HG03575 (cell line): ENCODE measurements around the gene PTPRCAP.

Source experiments
- ATAC-seq: cut with Tn5 transposase; IDR thresholded peaks from one replicate; pipeline ENCODE4 v1.9.1; 2021; ENCODE audit not compliant: unreplicated experiment, insufficient number of reproducible peaks, low FRiP score; ENCODE audit errors: extremely low read depth

The PTPRCAP gene

DNA sequence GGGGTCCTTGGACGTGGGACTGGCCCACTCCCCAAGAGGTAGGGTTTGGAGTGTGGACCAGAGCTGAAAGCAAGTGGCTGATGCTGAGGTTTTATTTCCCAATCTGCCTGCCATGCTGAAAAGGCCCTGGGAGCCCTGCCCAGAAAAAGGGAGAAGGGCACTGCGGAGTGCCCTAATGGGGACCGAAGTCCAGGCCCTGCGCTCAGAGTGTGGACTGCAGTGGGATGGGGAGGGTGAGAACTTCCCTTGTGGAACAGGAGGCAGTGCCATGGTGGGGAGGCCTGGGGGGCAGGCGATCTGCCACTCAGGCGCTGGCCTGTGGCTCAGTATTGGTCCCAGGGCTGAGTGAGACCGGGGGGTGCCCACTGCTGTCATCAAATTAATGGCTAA is 10.7 kb upstream of the PTPRCAP start:
- ATAC-seq = no peak

DNA sequence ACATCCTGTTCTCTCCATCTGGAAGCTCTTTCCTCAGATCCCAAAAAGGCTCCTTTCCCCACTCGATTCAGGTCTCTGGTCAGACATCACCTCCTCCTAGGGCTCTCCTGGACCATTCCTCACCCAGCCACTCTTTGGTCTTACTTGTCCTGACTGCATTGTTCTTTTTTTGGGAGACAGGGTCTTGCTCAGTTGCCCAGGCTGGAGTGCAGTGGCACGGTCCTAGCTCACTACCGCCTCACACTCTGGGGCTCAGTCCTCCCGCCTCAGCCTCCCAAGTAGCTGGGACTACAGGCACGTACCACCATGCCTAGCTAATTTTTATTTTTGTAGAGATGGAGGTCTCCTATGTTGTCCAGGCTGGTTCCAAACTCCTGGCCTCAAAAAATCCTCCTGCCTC is 8.0 kb upstream of the PTPRCAP start:
- no peak for ATAC-seq

DNA sequence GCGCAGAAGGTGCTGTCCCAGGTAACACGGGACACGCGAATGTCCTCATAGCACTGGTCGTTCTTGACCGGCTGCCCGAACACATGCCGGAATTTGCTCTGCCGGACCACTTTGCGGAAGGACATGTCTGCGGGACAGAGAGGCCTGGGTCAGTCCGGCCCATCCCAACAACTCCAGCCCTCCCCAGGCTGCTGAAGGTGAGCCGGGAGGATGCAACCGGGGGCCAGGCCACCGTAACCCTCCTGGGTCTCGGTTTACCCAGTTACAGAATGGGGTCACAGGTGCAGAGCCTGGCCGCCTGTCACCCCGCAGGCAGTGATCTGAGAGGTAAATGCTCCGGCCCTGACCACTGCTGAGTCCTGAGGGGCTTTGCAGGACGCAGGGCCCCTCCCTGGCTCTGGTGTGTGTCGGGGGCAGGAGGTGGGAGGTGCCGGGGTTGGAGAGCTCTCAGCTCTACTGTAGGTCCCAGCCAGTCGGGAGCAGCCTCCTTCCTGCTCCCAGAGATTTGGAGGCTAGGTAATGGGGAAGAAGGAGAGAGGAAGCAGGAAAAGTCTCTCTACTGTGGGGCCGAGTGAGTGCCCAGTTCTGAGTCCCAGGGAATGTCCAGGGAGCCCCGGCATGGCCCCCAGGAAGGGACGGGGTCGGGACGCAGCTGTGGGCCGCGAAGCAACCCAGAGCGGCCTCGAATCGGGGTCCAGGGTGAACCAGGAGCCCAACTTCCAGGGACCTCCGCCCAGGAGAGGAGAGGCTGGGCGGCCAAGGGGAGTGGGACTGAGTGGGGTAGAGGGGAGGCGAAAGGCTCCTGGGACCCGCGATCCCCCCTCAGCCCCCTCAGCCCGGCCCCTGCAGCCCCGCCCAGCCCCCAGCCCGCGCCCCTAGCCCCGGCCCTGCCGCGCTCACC is 5.3 kb upstream of the PTPRCAP start:
- no peak for ATAC-seq

DNA sequence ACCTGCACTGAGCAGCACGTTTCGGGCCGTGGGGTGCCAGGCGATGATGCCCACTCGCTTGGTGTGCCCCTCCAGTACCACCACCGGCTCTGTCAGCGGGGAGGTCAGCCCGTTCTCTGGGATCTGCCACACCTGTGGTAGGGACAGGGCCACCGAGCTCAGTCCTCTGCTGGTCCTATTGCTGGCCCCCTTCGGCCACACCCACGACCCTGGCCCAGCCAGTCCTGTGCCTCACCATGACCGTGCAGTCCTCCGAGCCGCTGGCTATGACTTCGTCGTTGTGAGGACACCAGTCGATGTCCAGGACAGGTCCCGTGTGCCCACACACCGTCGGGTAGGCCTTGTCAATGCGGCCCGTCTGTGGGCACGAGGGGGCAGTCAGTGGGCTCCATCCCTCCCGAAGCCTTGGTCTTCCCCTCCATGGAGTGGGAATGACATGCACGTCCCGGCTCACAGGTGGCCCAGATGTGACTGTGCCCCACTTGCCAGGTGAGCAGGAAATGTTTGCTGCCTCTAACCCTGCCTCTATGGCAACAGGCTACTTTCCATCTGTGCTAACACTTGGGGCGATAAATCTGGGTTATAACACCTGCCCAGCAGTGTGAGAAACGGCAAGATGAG is 4.4 kb upstream of the PTPRCAP start:
- ATAC-seq = no peak

DNA sequence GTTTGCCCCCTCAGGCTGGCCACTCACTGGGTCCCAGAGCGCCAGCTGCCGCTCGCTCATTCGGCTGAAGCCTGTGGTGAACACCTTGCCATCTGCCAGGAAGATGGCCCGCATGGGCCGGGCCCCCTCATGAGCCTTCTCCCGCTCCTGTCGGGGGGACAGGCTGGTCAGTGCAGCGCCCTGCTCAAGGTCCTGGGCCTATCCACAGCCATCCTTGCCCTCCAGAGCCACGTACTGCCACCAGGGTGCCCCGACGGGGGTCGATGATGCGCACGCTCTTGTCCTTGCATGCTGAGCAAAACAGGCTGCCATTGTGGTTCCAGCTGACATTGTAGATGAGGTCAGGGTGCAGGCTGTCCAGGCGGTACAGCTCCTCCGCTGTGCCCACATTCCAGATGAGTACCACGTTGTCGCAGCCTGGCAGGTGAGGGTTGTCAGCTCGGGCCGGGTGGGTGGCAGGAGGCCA is 3.6 kb upstream of the PTPRCAP start:
- no peak for ATAC-seq

DNA sequence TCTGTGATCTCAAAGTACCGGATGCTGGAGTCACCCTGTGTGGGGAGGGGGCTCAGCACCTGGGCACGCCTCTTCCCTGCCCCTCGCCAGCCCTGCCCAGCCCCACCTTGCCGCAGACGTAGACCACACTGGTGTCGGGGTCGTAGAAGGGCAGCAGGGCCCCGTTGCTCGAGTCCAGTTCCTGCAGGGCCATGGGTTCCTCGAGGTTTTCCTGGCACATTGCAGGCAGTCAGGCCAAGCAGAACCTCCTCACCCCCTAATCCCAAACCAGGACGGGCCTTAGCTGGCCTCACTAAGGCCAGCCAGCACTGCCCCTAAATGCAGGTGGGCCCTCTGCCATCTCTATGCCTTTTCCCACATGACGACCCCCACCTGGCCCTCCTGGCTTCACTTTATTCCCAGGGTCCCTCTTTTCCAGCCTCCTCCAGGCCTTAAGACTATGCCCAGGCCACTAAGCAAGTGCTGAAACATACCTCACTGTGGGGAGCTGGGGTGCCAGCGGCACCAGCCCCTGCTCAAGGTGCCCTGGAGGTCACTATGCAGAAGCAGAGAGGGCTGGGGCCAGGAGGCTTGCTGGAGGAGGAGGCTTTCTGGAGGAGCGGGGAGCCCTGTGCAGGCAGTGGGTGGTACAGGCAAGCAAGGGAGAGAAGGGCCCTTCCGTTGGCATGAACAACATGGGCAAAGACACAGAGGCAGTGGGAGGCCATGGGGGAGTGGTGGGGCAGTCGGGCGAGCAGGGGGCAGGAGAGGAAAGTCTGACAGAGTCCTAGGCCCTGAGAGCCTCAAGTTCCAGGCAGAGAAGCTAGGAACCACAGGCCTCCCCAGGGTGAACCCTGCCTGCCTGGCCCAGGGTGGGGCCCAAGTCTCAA is 3.0 kb upstream of the PTPRCAP start:
- ATAC-seq = no peak

DNA sequence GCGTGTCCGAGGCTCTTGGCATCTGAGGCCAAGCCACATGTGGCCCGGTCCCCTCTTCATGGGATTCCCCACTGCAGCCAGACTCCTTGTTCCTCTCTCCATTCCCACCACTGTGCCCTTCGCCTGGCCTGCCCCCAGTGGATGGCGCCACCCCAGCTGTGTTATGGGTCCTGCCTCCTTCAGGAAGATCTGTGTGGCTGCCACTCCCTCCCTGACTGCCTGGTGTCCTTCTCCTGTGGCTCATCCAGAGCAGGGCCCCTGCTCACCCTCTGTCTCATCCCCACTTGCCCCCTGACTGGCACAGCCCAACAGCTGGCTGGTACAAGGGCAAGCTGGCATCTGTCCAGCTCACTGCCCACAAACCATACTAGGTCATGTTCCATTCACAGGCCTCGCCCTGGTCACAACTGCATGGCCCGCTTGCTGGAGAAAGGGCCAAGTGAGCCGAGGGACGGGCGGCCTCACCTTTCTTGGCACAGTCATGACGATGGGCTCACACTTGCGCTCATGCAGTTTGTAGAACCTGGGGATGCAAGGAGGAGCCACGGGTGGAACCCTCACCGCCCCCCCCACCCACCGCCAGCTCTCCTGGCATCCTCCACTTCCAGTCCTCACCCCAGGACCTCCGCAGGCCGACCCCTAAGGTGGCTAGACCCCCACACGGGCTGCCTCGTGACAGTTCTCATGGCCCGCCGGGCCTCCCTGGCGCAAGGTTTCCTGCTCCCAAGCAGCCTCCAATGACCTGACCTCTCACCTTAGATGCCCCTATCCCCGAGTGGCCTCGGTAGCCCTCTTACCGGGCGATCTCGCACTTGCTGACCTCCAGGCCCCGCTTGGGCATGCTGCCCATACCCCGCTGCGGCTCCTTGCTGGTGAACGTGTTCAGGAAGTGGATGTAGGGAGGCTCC is 2.1 kb upstream of the PTPRCAP start:
- no peak for ATAC-seq

DNA sequence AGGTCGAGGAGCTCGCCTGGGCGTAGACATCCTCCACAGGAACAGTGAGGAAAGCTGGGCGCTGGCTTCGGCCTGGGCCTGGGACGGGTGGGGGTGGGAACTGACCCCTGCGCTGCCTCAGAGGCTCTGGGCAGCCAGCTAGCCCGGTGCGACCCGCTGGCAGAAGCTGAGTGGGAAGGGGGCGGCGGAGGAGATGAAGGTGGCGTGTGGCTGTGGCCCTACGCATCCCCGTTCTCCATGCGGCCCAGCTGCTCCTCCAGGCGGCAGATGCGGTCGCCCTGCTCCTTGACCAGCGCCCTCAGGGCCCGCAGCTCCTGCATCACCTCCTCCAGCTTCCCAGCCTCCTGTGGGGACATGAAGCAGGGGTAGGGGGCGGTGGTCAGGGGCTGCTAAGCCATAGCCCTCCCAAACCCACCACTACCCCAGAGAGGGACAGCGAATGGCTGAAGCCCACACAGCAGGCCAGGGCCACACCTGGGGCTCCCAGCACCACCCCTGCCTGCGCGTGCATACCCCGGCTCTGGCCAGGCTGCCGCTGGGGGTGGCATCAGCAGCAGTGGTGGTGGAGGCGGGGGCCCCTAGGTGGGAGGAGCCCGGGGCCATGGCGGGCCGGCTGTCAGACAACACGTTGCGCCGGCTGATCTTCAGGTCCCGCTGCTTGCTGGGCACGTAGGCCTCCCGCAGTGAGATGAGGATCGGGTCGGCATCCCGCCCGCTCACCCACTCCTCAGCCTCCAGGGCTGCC is 848 bp upstream of the PTPRCAP start:
- no peak for ATAC-seq

DNA sequence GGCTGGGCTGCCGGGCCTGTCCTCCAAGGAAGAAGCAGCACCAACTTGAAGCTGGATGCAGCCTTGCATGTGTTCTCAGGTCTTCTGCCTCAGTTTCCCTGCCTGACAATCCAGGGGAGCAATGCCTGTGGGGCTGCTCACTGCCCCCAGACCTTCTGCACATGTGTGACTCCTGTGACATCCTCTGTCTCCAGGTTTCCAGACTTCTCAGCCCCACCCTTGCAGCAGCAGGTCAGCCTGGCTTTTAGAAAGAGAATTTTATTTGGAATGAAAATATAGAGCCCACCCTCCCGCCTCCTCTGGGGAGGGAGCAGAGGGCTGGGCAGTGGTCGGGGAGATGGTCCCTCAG is 301 bp upstream of the PTPRCAP start:
- no peak for ATAC-seq

DNA sequence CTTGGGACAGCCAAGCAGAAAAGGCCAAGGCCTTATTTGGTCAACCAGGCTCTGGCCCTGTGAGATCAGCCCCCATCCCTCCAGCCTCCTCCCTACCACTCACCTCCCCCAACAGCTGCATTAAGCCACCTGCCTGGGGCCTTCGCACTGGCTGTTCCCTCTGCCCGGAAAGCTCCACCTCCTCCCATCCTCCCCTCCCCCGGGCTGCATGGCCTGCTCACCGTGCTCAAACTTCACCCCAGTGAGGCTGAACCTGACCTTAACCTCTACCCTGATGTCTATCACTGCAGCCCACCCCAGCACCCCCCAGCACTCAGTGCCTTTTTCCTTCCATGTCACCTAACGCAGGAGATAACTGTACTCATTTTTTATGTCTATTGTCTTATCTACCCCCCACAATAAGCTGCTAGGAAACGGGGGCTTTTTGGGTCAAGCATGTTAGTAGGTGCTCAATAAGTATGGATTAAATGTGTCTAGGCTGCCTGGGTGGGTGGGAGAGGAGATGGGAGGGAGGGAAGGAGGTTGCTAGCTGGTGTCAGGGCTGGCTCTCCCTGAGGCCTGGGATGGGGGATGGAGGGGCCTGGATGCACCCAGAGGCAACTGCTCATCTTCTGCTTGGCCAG is 912 bp downstream of the PTPRCAP start:
- ATAC-seq = no peak

DNA sequence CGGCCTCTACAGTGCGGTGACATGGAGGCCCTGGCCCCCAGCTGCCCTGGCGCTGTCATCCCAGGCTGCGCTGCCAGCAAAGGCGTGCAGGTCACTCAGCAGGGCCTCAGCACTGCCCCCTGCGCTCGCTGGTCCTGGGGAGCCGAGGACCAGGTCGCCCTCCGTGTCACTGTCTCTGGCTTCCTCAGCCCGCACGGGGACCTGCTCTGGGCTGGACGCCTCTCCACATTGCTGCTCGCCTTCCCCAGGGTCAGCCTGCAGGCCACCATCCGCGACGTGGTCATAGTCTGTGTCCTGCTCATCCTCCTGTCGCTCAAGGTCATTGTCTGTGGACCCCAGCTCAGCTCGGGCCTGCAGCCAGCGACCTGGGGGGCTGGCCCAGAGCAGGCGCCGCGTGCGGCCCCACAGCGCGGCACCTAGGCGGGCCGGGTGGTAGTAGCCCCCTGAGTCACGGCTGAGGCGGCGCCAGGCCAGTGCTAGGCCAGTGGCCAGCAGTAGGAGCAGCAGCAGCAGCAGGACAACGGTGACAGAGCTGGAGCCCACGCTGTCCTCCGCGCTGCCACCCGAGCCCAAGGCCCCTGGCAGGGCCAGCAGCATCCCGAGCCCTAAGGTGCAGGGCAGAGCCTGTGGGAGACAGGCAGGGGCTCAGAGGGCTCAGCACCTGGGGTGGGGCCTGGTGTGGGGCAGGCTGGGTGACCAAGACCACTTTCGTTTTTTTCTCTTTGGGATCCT is 1.6 kb downstream of the PTPRCAP start:
- ATAC-seq = no peak

DNA sequence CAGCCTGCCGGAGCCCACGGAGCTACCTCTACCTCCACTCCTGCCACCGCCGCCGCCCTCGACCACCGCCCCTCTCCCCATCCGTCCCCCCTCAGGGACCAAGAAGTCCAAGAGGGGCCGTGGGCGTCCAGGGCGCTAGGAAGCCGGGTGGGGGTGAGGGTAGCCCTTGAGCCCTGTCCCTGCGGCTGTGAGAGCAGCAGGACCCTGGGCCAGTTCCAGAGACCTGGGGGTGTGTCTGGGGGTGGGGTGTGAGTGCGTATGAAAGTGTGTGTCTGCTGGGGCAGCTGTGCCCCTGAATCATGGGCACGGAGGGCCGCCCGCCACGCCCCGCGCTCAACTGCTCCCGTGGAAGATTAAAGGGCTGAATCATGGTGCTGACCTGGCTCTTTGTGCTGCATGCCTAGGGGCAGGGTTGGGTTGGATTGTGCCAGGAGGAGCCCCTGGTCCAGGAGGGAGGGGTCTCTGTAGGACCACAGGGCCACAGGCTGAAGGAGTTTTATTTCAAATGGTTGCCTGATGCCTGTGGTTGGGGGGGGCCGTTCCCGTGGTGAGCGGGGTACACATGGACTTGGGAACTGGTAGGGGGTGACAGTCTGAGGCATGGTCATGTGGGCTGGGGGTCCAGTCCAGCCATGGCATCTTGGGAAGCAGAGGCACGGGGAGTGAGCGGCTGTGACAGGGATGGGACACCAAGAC is 2.3 kb downstream of the PTPRCAP start:
- no peak for ATAC-seq

DNA sequence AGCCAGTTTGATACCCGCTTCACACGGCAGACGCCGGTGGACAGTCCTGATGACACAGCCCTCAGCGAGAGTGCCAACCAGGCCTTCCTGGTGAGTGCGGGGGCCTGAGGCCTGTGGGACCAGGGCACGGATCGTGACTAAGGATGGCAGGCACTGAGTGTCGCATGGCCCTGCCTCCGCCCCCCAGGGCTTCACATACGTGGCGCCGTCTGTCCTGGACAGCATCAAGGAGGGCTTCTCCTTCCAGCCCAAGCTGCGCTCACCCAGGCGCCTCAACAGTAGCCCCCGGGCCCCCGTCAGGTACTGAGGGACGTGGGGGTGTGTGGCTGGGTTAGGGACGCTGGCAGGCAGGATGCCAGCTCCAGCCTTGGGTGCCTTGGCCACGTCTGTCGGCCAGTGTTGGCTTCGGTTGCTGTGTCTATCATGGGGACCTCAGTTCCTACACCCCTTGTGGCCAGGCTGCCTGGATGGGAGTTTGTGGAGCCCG is 3.0 kb downstream of the PTPRCAP start:
- no peak for ATAC-seq

DNA sequence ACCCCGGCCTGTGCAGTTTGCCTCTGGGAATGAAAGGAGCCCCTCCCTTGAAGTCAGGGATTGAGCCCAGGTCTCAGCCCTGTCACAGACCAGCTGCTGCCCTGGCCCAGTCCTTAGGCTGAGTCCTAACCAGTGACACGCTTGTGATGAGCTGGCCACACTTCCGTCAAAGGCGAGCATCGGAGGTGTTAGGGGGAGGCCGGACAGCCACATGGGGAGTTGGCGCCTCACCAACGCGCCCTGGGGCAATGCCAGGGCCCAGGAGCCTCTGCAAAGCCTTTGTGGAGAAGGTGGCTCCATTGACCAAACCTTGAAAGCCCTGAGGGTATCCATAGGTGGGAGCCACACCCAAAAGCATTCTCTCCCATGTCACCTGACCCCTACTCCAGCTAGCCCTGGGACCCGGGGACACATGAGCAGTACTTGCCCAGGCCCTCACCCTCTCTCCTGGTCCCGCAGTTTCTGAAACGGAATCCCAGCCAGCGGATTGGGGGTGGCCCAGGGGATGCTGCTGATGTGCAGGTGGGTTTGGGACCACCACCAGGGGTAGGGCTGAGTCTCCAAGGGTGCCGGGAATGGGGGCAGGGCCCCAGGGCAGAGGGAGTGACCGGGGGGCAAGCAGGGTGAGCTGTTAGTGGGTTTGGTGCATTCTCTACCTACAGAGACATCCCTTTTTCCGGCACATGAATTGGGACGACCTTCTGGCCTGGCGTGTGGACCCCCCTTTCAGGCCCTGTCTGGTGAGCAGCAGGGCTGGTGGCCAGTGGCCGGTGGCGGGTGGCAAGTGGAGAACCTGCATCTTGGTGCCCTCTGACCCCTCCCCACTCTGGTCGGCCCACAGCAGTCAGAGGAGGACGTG is 3.7 kb downstream of the PTPRCAP start:
- ATAC-seq = no peak

DNA sequence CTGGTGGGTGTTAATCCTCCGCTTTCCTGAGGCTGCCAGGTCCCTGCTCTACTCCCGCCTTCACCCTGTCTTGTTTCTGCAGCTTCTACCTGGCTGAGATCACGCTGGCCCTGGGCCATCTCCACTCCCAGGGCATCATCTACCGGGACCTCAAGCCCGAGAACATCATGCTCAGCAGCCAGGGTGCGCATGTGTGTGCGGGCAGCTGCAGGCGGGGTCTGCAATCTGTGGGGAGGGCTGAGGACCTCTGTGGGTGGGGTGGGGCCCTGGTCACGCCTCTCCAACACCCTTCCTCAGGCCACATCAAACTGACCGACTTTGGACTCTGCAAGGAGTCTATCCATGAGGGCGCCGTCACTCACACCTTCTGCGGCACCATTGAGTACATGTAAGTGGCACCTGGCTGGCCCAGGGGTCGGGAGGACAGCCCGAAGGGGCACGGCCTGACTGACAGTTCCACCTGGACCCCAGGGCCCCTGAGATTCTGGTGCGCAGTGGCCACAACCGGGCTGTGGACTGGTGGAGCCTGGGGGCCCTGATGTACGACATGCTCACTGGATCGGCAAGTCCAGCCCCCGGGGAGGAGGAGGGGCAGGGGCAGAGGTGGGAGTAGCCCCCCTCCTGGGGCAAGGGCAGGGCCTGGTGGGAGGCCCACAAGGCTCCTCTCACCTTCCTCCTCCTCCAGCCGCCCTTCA is 4.7 kb downstream of the PTPRCAP start:
- no peak for ATAC-seq
